NCI-H1417 (cell line): ENCODE data around the gene VMA21.

Source experiments
- DNase-seq, 3 experiments: peaks; one replicate each; lab custom pipeline; 2025; lab: John Stamatoyannopoulos, UW

The VMA21 gene, protein sequence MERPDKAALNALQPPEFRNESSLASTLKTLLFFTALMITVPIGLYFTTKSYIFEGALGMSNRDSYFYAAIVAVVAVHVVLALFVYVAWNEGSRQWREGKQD

DNA sequence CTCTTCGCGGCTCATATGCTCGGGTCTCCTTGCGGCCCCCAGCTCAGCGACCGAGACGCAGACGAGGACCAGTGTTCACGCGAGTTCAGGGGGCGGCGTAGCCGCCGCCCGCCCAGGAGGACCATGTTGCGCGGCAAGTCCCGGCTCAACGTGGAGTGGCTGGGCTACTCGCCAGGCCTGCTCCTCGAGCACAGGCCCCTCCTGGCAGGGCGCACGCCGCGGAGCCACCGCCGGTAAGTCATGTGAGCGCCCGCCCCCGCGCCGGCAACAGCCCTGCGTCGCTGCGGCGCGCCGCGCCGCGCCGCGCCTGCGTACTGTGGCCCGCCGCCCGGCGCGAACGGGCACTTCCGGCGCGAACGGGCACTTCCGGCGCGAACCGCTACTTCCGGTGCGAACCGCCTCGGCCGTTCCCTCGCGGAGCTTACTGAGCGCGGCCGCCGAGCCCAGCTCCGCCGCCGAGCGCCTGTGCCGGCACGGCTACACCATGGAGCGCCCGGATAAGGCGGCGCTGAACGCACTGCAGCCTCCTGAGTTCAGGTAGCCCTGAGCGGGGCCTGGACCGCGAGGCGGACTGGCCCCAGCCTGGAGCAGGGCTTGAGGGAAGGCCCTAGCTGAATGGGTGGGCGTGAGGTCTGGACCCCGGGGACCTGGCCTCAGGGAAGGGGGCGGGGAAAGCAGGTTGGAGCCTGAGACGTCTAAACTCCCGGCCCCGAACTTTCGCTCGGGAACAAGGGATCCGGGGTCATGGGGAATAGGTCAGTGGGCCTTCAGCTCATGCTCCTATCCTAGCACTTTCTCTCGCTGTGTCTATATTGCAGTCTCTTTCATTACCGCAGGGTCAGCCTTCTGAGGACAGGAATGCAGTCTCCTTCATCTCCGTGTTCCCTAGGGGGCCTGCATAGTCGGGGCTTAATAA, at the start of gene VMA21:
TSS of gene VMA21 (plus strand) at position 382 of the 916 bp plus-strand sequence. CDS start at position 485, 103 bp downstream.
- peak; percentile 90 to 95 (median 93) for DNase-seq

DNA sequence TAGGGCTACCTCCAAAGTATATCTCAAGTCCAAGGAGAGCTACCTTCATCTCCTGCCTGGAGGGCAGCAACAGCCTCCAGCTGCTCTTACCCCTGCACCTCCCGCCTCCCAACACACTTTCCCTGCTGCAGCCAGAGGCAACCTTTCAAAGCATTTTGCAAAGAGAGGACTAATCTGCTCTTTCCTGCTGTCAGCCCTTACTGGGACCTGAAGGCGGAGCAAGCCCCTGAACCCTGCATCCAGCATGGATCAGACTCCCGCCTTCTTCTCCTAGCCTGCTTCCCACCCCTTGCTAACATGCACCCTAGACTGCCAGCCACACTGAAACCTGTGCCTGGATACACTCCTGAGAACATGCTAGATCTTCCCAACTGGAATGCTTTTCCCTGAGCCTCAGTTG, 37.7 kb upstream of the VMA21 start:
- no peak for DNase-seq

DNA sequence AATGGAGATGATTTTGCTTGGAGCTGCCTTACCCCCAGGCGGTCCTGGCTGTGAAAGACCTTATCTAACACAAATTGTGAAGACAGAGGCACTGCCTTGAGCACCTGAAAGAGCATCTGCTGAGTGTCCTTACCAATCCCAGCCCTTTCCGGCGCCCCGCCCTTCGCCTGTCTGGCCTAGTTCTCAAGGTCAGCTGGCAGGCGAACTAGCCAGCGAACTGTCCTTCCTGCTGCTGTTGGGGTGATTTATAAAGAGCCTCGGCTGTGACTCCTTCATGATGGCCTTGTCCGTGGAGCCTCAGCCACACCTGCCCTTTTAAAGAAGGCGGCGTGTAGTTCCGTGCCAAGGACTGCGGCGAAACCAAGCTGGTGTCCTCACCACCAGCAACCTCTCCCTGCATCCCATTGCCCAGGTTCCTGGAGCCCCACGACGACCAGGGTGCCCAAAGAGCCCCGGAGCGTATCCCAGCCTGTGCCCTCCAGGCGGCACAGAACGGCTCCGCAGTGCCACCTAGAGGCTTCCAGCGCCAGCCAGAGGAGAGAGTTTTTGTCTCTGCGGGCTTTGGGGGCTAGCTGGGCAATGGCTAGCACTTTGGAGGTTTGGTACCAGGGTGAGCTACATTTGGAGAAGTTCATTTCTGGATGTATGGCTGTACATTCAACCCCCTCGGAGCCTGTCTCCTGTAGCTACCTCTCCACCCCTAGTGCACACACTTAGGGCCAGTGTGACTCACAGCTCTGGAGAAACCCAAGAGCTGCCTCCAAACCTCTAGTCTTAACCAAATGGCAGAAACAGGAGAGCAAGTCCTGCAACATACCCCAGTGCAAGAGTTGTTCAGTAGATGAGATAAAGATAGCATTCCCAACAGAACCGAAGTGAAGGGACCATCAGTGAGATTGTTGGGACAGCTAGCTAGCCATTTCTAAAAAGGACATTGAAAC, 36.8 kb upstream of the VMA21 start:
- peak; percentile 28 to 52 (median 38) for DNase-seq

DNA sequence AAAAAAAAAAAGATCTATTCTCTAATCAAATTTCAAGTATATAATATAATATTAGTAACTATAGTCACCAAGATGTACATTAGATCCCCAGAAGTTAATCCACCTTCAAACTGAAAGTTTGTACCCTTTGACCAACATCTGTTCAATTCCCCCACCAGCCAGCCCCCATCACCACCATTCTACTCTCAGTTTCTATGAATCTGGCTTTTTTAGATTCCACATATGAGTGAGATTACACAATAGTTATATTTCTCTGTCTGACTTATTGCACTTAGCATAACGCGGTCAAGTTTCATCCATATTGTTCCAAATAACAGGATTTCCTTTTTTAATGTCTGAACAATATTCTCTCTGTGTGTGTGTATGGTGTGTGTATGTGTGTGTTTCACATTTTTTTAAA, 33.7 kb upstream of the VMA21 start:
- no peak for DNase-seq

DNA sequence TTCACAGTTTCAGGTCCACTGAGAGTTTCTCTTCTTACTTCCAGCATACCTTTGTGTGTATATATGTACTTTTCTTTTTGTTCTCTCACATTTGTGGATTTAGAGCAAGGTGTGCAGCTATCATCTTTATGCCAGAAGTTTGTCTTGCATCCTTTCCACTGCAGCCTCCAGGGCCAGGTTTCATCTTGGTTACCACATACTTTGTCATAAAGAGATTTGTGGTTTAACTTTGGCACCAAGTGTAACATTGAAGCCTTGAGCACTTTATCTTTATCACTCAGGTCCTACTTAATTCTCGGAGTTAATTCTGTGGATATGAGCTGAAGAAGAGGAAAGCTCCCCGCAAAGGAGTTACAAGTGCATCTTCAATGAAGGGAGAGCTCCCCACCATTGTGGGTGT, 31.4 kb upstream of the VMA21 start:
- no peak for DNase-seq

DNA sequence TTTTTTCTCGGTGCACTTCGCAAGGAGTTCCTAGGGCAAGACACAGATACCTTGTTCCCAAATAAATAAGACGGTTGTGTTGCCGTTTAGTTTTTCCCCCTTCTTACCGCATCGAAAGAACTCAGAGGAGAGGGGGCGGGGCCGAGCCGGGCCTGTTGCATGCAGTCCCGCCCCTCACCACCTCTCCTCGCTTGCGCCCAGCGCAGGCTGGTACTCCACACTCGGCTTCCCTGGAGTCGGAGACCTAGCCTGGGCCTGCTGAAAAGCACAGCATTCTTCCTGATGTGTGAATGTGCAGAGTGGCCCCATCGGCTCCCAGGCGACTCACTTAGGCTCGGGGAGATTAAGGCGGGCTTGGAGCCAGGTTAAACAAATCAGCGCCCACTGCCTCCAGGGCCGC, 26.1 kb upstream of the VMA21 start:
- no peak for DNase-seq

DNA sequence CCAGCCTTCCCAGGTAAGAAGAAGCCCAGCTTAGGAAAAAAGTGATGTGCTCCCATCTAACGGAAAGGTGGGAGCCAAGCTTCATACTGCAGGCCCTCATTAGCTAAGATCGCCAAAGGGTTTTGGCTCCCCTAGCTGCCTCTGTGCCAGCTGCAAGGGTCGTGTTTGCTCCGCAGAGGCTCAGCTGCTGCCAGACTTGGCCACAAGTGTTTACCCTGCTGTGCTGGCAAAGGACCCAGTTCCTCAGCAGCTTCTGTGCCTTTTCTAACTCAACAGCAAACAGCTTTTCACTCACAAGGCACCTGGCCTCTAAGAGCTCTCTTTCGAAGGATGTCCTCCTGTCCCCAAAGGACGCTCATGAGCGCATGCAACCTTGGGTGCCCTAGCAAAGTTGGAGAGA, 12.2 kb upstream of the VMA21 start:
- peak in 2 of 3 experiments; percentile 25 to 63 for DNase-seq

DNA sequence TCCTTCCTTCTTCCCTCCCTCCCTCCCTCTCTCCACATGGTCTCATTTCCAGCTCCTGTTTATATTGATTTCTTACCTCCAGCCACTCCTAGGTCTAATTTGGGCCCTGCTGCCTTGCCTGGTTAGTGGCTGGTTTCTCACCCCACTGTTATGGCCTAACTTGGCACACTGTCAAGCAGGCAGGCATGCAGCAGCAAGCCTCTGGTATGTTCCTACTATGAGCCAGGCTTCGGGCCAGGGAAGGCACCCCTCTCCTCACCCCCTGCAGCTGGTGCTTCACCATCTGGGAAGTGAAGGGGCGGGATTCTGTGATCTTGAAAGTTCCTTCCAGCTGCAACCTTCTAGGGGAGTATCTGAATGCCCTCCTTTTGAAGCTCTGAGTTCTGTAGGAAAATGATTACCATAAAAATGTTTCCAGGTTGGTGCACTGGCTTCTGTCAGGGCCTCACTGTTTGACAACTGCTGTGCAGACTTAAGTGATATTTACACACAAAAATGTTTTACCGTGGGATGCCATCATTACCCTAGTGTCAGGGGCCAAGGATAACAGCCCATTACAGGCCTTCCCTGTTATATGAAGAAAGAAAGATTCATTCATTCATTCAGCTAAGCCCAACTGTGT, 10.1 kb upstream of the VMA21 start:
- no peak for DNase-seq

DNA sequence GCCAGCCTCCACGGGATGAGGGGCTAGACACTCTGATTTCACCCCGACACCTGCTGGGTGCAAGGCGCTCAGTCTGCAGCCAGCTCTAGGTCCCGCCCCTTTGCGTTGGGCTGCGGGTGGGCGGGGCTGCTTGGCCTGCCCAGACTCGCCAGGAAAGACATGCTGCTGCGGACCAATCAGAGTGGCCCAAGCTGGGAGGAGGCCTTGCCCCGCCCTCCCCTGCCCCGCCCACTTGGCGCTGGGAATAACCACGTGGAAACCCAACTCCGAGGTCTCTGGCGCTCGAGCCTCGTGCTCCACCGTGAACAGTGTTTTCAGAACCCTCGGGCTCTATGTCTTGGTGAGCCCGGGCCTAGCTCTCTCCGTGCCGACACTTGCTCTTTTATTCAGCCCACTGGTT, 5.3 kb upstream of the VMA21 start:
- DNase-seq, result no peak

DNA sequence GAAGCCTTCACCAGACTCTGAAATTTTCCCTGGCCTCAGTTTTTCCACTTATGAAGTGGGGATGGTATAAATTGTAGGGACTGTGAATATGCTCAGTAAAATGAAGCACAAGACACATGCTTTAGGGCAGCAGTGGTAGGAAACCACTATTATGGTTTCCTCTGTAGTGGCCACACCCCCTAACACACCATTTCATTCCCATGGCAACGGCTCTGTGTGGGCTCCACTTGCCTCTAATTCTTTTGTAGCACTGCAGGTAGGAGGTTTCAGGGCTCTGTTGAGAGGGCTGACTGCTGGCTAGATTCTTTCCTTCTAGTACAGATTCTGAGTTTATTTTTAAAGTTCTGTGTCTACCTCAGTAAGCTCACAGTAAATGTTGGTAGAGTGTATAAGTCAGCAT, 3.5 kb upstream of the VMA21 start:
- peak; percentile 30 to 74 (median 61) for DNase-seq

DNA sequence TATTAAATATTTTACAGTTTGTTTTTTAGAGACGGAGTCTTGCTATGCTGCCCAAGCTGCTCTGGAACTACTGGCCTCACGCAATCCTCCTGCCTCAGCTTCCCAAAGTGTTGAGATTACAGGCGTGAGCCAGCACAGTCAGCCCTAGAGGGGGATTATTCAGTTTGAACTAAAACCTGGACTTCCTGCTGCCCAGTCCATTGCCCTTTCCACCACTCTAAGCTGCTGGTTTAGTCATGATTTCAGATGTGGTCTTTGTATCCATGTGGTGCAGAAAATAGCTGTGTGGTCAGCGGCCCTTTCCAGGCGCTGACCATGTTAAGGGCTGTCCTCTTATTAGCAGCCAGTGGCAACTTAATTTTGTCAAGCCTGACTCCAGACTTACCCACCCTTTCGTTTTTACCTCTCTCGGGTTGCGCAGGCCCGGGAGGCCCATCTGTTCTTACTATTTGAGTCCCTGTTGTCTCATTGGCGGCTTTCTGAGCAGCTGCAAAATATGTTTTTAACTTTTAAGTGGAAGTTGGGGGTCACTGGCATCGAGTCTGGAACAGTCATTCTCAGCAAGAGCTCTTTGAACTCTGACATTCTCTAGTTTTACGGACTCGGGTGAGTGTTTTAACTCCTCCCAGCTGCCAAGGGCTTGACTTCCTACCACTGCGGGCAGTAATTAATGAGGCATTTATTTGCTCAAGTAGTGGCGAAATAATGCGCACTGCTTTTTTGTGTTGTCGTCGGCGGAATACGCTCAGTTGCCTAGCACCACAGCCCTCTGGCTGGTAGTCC, 773 bp upstream of the VMA21 start:
- DNase-seq, result peak in 2 of 3 experiments; percentile 90 to 93

DNA sequence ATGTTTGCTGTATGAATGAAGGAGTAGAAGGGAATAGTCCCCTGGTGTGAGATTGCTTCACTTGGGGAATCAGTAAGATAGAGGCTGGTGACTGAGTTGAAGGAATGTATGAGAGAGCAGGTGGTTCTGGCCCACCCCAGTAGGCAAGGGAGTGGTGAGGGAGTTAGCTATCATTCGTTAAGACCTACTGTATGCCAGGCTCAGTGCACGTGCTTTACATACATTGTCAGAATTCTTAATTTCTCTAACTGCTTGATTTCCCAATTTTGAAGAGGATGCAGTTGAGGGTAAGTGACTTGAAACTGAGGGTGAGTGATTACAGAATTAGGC, 700 bp downstream of the VMA21 start:
- DNase-seq, result no peak

DNA sequence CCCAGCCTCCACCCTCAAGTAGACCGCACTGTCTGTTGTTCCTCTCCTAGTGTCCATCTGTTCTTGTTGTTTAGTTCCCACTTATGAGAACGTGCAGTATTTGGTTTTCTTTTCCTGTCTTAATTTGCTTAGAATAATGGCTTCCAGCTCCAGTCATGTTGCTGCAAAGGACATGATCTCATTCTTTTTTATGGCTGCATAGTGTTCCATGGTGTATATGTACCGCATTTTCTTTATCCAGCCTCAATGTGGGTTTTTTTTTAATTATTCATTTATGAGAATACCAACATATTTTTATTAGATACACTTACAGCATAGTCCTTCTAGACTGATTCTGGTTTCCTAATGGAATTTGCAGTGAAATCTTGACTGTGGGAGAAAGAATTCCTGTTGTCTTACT, 1.3 kb downstream of the VMA21 start:
- DNase-seq, result no peak

DNA sequence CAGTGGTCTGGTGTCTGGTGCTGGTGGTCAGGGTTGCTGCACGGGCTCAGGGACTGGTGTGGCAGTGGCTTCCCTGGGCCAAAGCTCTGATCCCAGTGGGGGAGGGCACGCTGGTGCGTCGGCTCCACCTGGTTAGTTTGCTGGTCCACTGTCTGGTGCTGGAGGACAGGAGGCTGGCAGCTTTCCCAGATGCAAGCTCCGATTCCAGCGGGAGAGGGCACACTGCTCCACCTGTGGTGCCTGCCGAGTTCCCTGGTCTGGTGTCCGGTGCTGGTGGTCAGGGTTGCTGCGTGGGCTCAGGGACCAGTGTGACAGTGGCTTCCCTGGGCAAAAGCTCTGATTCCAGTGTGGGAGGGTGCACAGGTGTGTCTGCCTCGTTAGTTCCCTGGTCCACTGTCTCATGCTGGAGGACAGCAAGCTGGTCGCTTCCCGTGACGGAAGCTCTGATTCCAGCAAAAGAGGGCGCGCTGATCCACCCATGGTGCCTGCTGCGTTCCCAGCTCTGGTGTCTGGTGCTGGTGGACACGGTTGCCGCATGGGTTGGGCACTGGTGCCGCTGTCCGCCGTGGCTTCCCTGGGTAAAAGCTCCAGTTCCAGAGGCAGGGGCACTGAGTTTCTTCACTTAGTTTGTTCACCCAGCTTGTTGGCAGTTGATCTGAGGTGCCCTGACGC, 5.8 kb downstream of the VMA21 start:
- peak in 1 of 3 experiments; percentile 3 for DNase-seq

DNA sequence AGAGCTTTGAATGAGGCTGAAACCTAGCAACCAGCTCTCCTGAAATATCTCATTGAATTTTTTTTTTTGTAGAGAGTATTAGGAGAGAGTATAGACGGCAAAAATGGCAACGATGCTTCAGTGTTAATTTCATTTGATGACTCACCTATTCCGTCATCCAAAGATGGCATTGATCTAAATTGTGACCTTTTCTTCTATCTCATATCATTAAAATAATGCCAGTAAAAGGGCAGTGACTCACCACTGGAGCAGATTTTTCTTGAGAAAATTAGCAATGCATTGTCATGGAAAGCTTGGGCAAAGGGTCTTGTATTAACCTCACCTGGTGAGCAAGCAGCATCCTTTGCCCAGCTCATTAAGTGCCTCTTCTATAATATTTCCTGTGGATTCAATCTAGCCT, 19.6 kb downstream of the VMA21 start:
- no peak for DNase-seq

DNA sequence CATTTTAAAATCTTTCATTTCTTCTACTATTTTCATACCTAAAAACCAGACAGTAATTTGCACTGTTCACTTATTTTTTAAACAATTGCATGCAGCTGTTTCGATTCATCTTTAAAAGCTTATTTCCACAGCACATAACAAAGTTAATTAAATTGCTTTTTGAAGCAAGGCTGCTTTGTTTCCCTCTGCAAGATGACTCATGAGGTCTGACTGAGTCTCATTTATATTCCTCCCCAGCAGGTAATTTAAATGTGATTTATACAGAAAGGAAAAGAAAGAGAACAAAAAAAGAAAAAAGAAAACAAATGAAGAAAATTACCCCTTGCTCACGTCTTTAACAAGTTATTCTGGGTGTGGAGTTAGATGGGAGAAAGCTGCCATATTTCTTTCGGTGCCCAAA, 22.8 kb downstream of the VMA21 start:
- DNase-seq, result no peak

DNA sequence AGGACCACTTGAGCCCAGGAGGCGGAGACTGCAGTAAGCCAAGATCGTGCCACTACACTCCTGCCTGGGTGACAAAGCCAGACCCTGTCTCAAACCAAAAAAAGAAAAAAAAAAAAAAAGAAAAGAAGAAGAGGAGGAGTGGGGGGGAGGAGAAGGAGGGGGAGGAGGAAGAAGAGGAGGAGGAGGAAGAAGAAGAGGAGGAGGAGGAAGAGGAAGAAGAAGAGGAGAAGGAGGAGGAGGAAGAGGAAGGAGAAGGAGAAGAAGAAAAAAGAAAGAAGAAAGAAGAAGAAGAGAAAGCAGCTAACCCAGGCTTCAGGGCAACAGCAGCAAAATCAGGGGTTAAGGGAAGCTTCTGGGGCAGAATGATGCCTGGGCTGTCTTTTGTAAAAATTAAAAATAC, 27.5 kb downstream of the VMA21 start:
- DNase-seq, result no peak

DNA sequence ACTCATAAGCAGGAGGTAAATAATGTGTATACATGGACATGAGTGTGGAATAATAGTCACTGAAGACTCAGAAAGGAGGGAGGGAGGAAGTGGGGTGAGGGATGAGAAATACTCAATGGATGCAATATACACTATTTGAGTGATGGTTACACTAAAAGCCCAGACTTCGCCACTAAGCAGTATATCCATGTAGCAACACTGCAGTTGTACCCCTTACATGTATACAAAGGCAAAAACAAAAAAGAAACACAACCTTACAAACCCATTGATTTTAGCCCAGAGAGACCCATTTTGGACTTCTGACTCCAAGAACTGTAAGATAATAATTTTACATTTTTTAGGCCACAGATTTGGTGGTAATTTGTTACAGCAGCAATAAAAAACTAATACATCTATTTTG, 51.5 kb downstream of the VMA21 start:
- no peak for DNase-seq

DNA sequence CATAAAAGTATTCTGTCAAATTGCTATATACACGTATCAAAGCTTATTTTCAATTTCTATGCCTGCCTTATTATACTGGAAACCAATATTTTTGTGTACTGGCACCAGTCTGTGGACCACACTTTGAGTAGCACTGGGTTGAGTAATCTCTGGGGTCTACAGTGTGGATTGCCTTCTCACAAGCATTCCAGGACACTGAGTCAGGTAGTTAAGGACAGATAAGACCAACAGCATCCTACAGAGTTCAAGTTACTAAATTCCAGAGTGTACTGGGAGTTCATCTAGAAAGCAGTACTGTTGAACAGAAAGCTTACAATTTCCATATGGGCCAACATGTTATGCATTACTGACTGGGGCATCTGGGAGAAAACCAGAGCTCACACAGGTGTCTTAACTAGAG, 61.8 kb downstream of the VMA21 start:
- DNase-seq, result no peak
